GM13977 (cell line): Measurements from ENCODE around the gene SLC1A5.

Experiments used
- DNase-seq: peaks from one replicate; pipeline ENCODE4 v3.0.0; 2012; ENCODE audit warnings: low spot score
- in situ Hi-C: fragments of 300-500 bp; cut with MboI; formaldehyde crosslinking; loops from one replicate; pipeline ENCODE4 v1.12.0; 2022; ENCODE audit warnings: low sequenced_read_pairs, low pct_unique_long_range_greater_than_20kb, mixed read lengths, inconsistent platforms; ENCODE audit not compliant: unreplicated experiment
- TF ChIP-seq, protein P1 (sequence below): IDR thresholded peaks from 2 replicates; pipeline ENCODE4 v1.5.1; 2012; ENCODE audit warnings: mild to moderate bottlenecking, control low read depth; ENCODE audit not compliant: insufficient read depth; ENCODE audit errors: extremely low read depth, missing control alignments

SLC1A5 gene

DNA sequence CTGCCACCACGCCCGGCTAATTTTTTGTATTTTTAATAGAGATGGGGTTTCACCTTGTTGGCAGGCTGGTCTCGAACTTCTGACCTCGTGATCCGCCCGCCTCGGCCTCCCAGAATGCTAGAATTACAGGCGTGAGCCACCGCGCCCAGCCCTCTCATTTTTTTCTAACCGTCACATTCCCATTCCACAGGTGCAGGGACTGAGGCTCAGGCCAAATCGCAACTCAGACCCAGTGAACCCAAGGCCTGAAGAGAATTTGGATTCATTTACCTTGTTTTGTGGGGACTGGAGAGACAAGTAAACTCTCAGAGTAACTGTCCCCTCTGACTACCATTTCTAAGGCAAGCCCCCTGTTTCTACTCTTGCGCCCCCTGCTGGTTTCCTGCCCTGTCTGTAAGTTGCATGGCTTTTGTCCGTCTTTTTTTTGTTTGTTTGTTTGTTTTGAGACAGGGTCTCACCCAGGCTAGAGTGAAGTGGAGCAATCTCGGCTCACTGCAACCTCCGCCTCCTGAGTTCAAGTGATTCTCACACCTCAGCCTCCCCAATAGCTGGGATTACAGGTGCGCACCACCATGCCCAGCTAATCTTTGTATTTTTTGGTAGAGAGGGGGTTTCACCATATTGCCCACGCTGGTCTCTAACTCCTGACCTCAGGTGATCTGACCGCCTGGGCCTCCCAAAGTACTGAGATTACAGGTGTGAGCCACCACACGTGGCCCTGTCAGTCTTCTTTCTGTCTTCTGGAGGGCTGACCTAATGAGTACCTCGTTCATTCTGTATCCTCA, 39.9 kb downstream of the SLC1A5 start:
- in situ Hi-C loops, result no loop called here
- DNase-seq, result no peak

DNA sequence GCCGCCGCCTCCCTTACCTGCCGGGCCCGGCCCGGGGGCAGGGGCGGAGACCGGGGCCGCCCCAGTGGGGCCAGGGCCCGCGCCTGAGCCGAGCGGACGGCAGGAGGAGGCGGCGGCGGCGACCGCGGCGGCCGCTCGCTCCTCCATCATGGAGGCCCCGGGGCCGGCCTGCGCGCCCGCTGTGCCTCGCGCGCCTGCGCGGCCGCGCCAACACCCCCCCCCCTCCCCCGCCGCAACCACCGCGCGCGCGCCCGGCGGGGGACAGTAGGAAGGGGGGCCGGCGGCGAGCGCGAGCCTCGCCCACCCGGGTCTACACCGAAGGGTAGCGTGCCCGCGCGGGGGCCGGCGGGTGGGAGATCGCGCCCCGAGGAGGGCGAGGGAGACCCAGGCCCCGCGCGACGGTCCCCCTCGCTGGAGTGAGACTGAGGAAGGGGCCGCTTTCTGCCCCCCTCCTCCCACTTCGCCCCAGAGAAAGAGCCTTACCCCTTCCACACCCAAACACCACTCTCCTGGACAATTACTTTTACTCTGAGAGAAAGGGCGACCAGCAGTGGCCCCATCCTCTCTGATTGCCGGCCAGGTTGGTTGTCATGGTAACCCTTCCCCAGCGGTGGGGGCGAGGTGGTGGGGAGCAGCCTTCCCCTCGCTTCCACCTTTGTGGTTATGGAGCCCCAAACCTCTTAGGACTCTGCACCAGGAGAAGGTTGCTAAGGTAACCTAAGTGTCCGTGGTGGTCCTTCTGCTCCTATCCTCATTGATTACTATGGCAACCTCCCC, 41.9 kb downstream of the SLC1A5 start, which contains the start of gene STRN4:
STRN4 (minus strand) TSS at position 170 of the 777 bp plus-strand sequence; CDS start at position 150, 20 bp downstream.
- TF ChIP-seq, protein P1, sequence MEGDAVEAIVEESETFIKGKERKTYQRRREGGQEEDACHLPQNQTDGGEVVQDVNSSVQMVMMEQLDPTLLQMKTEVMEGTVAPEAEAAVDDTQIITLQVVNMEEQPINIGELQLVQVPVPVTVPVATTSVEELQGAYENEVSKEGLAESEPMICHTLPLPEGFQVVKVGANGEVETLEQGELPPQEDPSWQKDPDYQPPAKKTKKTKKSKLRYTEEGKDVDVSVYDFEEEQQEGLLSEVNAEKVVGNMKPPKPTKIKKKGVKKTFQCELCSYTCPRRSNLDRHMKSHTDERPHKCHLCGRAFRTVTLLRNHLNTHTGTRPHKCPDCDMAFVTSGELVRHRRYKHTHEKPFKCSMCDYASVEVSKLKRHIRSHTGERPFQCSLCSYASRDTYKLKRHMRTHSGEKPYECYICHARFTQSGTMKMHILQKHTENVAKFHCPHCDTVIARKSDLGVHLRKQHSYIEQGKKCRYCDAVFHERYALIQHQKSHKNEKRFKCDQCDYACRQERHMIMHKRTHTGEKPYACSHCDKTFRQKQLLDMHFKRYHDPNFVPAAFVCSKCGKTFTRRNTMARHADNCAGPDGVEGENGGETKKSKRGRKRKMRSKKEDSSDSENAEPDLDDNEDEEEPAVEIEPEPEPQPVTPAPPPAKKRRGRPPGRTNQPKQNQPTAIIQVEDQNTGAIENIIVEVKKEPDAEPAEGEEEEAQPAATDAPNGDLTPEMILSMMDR, result no peak
- peak; percentile 95 for DNase-seq
- in situ Hi-C loops, result no loop called here

More for the DNA sequence above, 39.9 kb downstream of the SLC1A5 start:
- TF ChIP-seq, protein P1, result peak; percentile 79

DNA sequence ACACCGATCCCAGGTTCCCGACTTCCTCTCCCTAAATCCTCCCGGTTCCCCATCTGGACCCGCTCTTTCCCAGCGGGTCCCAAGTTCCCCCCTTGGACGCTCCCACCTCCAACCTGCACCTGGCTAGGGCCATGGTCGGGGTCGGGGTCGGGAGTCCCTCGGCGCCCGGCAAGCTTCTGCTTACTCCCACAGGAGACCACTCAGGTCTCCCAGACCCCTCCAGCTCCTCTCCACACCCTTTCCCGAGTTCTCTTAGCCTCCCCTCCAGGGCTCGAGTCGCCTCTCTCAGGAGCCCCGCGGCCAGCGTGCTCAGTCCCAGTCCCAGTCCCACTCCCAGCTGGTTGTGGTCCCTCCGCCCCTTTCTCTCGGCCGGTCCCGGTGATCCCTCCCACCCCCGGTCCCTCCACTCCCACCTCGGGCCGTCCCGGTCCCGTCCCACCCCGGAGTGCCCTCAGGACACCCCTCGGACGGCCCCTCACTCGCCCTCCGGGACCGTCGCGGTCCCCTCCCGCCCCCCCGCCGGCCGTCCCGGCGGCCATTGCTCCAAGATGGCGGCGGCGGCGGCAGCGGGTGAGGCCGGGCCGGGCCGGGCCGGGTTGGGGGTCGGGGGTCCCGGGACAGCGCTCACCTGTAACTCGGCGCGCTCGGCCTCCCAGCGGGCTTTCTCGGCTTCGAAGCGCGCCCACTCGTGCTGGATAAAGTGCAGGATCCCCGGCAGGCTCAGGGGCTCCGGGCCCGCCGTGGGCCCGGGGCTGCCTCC, 42.7 kb downstream of the SLC1A5 start, which contains the start of gene FKRP:
FKRP (plus strand) TSS at position 537 of the 760 bp plus-strand sequence. CDS start 9,394 bp downstream, outside the sequence.
- in situ Hi-C loops, result no loop called here
- peak; percentile 75 for DNase-seq
- TF ChIP-seq, protein P1, result no peak

DNA sequence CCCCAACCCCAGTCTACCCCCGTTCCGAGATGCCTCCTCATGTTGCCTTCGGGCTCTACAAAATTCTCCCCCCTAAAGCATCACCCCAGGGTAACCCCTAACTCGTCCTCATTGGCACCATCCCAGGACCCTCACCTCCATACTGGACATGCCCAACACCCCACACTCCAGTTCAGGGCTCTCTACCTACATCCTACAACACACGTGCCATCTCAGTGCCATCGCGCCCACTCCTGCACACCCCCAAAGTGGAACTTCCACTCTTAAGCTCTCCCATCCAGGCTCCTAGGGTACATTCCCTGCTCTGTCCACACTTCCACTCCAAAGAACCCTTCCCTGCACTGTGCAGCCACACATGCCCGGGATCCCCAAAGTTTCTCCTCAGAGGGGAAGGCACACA, 43.4 kb downstream of the SLC1A5 start:
- no peak for DNase-seq
- in situ Hi-C loops, result no loop called here

DNA sequence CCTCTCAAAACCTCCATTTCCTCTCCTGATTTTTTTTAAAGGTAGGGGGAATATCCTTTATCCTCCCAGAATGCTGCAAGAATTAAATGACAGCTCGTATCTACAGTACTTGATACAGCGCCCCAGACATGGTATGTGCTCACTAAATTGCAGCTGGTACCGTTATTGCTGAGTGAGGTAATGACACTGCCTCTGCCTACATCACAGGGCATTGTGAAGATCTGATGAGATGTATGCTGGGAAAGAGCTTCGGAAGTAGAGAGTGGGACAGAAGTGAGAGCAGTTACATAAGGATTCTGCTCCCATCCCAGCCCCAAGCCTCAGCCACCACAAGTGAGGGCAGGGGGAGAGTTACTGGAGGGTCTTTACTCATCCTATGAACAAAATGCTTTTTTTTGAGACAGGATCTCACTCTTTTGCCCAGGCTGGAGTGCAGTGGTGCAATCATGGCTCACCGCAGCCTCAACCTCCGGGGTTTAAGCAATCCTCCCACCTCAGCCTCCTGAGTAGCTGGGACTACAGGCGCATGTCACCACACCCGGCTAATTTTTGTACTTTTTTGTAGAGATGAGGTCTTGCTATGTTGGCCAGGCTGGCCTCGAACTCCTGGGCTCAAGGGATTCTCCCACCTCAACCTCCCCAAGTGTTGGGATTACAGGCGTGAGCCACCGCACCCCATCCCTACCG, 44.2 kb downstream of the SLC1A5 start:
- no peak for DNase-seq
- in situ Hi-C loops, result no loop called here
- TF ChIP-seq, protein P1, result no peak

More for the DNA sequence above, 43.4 kb downstream of the SLC1A5 start:
- TF ChIP-seq, protein P1, result no peak
